Fibroblast of skin of left biceps (primary cell): ENCODE data around the gene BRSK2.

Experiments
- DNase-seq, 2 experiments: peaks; one replicate each; pipeline ENCODE4 v3.0.0-alpha.2; 2013; ENCODE audit warnings: low read depth in 2 of 2

BRSK2 gene

GRCh38 chr11:1375955-1376258 is 13.8 kb upstream of the BRSK2 start:
- no peak for DNase-seq

- no peak for DNase-seq
These were observed 12.4 kb upstream of the BRSK2 start for GRCh38 chr11:1377231-1377780.

- DNase-seq: no peak
These were observed 7.8 kb upstream of the BRSK2 start for GRCh38 chr11:1381793-1382425.

GRCh38 chr11:1382429-1382828 is 7.3 kb upstream of the BRSK2 start:
- DNase-seq: no peak

GRCh38 chr11:1382831-1383607 is 6.7 kb upstream of the BRSK2 start:
- DNase-seq: no peak

- no peak for DNase-seq
These were observed 5.3 kb upstream of the BRSK2 start for GRCh38 chr11:1384199-1384970.

- no peak for DNase-seq
These were observed 2.2 kb upstream of the BRSK2 start for GRCh38 chr11:1387521-1387920.

GRCh38 chr11:1387961-1388762 is 1.6 kb upstream of the BRSK2 start:
- no peak for DNase-seq

GRCh38 chr11:1388763-1389102 is 1.0 kb upstream of the BRSK2 start:
- no peak for DNase-seq

- peak; percentile 84 to 89 for DNase-seq
These were observed 417 bp upstream of the BRSK2 start for GRCh38 chr11:1389103-1389931.

- DNase-seq: no peak
These were observed 933 bp downstream of the BRSK2 start for GRCh38 chr11:1390569-1391164.

GRCh38 chr11:1391165-1392075 is 1.7 kb downstream of the BRSK2 start:
- no peak for DNase-seq

- no peak for DNase-seq
These were observed 2.4 kb downstream of the BRSK2 start for GRCh38 chr11:1392111-1392510.

- DNase-seq: no peak
These were observed 2.8 kb downstream of the BRSK2 start for GRCh38 chr11:1392561-1392960.

- no peak for DNase-seq
These were observed 3.4 kb downstream of the BRSK2 start for GRCh38 chr11:1393038-1393710.

GRCh38 chr11:1394936-1395772 is 5.4 kb downstream of the BRSK2 start:
- DNase-seq: no peak

- DNase-seq: no peak
These were observed 6.1 kb downstream of the BRSK2 start for GRCh38 chr11:1395773-1396374.
